GM18867 (cell line): ENCODE data around the gene CREB1.

ENCODE experiments used
- ATAC-seq: cut with Tn5 transposase; IDR thresholded peaks from one replicate; pipeline ENCODE4 v1.9.1; 2021; ENCODE audit warnings: mild to moderate bottlenecking, moderate library complexity; ENCODE audit not compliant: unreplicated experiment

The CREB1 gene

DNA sequence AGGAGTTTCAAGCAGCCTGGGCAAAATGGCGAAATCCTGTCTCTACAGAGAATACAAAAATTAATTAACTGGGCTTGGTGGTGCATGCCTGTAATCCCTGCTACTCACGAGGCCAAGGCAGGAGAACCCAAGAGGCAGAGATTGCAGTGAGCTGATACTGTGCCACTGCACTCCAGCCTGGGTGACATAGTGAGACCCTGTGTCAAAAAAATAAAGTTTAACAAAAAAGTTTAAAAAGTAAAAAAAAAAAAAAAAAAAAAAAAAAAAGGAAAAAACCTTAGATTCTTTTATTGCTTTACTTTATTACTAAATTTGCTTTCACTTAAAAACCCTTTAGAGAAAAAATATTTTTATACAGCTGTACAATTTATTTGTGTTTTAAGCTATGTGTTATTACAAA lies 10.7 kb downstream of the CREB1 start:
- no peak for ATAC-seq

DNA sequence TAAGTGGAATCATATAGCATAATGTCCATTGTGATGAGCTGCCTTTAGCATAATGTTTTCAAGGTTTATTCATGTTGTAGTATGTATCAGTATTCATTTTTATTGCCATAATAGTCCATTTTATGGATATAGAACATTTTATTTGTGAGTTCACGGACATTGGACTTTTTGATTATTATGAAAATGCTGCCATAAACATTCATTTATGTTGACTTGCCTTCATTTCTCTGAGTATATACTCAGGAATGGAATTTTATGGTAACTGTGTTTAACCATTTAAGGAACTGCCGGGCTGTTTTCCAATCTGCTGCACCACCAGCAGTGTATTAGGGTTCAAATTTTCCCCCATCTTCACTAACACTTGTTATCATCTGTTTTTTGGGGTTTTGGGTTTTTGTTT lies 12.2 kb downstream of the CREB1 start:
- no peak for ATAC-seq

GRCh38 chr2:207543272-207543671 lies 13.5 kb downstream of the CREB1 start:
- ATAC-seq = no peak

DNA sequence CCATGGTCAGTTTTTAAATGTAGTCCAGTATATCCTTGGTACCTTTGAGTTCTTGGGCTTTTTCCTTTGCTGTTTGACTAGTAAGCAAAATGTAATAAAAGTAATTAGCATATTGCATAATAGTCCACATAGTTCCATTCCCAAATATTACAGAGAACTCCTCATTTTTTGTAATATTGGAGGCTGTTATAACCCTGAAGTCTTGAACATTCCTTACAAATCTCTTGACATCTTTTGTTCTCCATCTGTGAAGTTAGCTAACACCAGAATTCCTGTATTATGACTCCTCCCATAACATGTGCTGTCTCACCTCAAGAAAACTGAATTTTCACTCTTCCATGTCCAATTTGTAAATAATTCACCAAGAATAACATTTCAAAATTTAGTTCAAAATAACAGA lies 17.1 kb downstream of the CREB1 start:
- no peak for ATAC-seq

DNA sequence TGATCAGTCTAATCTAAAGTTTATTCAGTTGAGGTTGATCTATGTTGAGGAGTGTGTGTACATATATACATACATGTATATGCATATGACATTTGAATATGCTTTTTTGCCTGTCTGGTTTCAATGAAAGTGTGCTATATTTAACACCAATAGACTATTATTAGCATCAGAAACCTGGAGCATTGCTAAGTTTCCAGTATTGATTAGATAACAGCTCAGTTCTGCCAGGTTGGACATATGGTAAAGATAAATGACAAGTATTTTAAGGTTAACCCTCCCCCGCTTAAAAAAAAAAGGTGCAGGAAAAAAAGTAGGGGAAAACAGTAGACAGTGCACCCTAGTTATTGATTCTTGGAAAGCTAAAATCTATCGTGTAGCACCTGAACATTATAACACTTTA lies 19.4 kb downstream of the CREB1 start:
- no peak for ATAC-seq

DNA sequence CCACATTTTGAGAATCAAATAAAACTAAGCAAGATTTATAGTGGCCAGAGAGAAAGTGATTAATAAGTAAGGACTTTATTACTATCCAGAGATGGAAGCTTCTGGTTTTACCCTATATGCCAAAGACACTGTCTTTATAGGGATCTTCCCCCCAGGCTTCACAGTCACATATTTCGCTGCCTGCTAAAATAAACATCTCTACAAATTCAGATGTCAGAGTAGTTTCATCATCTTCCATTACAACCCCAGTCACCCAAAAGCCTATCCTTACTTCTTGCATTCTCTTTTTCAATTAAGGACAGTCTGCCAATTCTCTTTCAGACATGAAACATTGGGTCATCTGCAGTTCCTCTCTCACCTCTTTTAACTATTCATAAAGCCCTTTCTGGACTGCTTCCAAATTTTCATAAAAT lies 28.3 kb downstream of the CREB1 start:
- no peak for ATAC-seq

DNA sequence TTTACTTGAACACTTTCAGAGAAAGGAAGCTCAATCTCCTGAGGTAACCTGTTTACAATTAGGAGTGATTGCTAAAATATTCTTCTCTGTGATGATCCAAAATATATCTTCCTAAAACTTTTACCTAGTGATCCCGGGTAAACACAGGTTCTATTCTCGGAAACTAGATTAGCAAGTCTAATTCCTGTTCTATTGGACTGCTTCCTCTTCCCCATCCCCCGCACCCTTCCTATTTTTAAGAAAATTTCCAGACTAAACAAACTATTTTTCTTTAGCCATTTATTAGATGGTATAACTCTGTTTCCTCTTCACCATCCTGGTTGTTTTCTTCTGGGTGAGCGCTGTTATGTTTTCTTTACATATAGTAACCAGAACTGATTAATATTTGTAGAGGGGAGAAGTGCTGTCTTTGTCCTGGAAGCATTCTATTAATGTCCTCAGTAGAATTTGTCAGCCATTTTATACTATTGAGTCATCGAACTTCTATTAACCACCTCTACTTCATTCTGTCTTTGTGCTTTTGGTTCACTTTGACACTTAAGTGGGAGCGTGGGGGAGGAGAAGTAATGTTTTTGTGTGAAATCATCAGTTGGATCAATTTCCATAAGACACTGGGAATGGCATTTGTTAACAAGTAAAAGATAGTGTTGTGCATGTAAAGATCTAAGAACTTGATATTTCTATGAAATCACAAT lies 31.8 kb downstream of the CREB1 start:
- ATAC-seq = no peak

- no peak for ATAC-seq
Measured at GRCh38 chr2:207565736-207566500, 36.2 kb downstream of the CREB1 start.

DNA sequence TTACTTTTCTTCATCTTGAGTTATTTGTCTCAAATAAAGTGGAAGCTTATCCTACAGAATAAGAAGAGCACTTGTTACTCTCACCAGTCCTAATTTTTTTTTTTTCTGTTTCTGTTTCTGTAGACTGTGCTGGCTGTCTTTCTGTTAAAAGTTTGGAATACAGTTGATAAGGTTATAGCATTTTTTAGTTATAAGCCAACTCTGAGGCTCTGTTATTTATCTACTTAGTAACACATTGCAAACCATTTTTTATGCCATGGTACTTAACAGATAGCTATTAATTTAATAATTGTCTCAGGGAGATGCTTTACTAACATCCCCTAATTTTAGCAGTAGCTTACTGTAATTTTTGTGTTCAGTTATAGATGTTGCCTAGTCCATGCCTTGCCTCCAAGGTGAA lies 37.9 kb downstream of the CREB1 start:
- ATAC-seq = no peak

- ATAC-seq = no peak
Measured at GRCh38 chr2:207571370-207571769, 41.6 kb downstream of the CREB1 start.

DNA sequence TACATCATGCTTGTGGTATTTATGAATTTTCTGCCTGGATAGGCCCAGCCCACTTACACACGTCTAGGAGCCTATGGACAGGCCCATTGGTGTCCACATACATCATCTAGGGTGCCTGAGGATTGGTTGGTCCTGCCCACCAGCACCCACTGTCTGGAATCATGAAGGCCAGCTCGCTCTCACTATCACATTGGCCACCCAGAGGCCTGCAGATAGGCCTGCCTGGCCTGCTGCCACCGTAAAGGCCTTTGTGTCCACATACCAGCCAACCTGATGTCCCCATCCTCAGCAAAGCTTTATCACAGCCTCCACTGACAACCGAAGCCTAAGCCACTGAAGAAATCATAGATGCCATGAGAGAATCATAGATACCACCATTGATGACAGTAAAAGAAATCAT lies 55.2 kb downstream of the CREB1 start:
- ATAC-seq = no peak

DNA sequence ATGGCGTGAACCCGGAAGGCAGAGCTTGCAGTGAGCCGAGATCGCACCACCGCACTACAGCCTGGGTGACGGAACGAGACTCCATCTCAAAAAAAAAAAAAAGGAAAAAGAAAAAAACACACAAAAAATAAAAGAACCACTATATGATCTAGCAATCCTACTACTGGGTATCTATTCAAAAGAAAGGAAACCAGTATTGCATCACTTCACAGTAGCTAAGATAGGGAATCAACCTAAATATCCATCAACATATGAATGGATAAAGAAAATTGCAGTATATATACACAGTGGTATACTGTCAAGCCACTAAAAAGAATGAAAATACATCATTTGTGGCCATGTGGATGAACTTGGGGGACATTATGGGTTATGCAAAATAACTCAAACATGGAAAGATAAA lies 57.5 kb downstream of the CREB1 start:
- ATAC-seq = no peak

- no peak for ATAC-seq
Measured at GRCh38 chr2:207589143-207589542, 59.4 kb downstream of the CREB1 start.

GRCh38 chr2:207593277-207593676 lies 63.5 kb downstream of the CREB1 start:
- no peak for ATAC-seq

- no peak for ATAC-seq
Measured at GRCh38 chr2:207594264-207594663, 64.5 kb downstream of the CREB1 start.

DNA sequence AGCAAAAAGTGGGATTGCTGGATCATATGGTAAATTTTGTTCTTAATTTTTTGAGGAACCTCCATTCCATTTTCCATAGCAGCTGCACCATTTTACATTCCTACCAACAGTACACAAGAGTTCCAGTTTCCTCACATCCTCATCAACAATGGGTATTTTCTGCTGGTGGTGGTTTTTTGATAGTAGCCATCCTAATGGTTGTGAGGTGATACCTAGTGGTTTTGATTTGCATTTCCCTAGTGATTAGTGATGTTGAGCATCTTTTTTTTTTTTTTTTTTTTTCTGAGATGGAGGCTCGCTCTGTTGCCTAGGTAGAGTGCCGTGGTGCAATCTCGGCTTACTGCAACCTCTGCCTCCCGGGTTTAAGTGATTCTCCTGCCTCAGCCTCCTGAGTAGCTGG lies 65.0 kb downstream of the CREB1 start:
- no peak for ATAC-seq

- no peak for ATAC-seq
Measured at GRCh38 chr2:207599636-207600035, 69.9 kb downstream of the CREB1 start.

DNA sequence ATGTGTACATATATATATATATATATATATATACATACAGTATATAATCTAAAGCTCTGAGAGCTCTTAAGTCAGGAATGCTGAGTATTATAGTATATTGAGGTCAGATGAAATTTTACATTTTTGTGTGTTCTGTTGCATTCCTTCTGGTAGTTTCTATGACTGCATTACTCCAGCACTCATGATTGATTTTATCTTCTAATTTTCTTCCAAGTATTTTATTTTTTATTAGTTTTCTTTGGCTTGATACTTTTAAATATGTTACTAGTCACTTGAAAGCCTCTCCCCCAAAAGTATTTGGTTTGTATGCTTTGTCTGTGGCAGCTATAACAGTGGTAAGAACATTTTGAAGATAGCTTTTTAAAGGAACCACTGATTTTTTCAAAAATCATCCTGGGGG lies 70.5 kb downstream of the CREB1 start:
- ATAC-seq = no peak

GRCh38 chr2:207601774-207602173 lies 72.0 kb downstream of the CREB1 start:
- no peak for ATAC-seq

- no peak for ATAC-seq
Measured at GRCh38 chr2:207603486-207603885, 73.7 kb downstream of the CREB1 start.

GRCh38 chr2:207606399-207606798 lies 76.6 kb downstream of the CREB1 start:
- ATAC-seq = no peak

DNA sequence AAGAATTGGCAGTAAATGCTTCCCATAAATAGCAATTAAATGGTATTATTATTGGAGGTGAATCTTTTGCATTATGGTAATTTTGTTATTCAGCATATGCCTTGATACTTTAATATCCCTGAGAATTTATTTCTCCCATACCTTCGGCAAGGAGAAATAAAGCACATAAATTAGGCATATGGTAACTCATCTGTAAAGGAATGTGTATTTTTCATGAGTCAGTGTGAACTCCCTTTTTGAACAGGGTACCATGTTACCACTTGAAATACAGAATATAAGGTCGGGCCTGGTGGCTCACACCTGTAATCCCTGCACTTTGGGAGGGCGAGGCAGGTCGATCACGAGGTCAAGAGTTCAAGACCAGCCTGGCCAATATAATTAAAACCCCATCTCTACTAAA lies 77.1 kb downstream of the CREB1 start:
- ATAC-seq = no peak

DNA sequence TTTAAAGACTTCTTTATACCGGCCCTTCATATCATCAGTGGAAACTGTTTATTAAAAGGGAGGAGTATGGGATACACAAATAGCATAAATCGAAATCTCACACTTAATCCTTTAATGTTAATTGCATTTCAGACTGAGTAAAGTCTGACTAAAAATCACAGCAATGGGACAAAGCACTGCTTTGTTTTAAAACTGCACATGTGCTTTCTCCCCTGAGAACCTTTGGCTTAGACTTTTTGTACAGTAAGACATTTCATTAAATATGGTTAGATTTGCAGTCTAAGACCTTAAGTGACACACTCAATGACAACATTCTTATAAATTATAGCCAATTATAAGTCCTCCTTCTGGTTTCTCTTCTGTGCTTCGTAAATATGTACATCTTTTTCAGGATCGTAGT lies 83.0 kb downstream of the CREB1 start:
- ATAC-seq = no peak
